Measurements from ENCODE around the gene CDH20.

GRCh38 chr18:61329398-61329797 is 3.8 kb upstream of the CDH20 start:
- TF ChIP-seq, protein P1, sequence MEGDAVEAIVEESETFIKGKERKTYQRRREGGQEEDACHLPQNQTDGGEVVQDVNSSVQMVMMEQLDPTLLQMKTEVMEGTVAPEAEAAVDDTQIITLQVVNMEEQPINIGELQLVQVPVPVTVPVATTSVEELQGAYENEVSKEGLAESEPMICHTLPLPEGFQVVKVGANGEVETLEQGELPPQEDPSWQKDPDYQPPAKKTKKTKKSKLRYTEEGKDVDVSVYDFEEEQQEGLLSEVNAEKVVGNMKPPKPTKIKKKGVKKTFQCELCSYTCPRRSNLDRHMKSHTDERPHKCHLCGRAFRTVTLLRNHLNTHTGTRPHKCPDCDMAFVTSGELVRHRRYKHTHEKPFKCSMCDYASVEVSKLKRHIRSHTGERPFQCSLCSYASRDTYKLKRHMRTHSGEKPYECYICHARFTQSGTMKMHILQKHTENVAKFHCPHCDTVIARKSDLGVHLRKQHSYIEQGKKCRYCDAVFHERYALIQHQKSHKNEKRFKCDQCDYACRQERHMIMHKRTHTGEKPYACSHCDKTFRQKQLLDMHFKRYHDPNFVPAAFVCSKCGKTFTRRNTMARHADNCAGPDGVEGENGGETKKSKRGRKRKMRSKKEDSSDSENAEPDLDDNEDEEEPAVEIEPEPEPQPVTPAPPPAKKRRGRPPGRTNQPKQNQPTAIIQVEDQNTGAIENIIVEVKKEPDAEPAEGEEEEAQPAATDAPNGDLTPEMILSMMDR (IDR thresholded peaks at IDR 0.05) = no peak
- no peak for TF ChIP-seq KDM5A (IDR thresholded peaks at IDR 0.05)
- TF ChIP-seq POLR2A (IDR thresholded peaks at IDR 0.05; ENCODE audit: low read length) = no peak
- TF ChIP-seq, protein P2, sequence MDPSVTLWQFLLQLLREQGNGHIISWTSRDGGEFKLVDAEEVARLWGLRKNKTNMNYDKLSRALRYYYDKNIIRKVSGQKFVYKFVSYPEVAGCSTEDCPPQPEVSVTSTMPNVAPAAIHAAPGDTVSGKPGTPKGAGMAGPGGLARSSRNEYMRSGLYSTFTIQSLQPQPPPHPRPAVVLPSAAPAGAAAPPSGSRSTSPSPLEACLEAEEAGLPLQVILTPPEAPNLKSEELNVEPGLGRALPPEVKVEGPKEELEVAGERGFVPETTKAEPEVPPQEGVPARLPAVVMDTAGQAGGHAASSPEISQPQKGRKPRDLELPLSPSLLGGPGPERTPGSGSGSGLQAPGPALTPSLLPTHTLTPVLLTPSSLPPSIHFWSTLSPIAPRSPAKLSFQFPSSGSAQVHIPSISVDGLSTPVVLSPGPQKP (IDR thresholded peaks at IDR 0.05; ENCODE audit: low read depth, low read length) = no peak
- TF ChIP-seq MYC (IDR thresholded peaks at IDR 0.05; ENCODE audit: borderline replicate concordance, low read length) = no peak
- no peak for TF ChIP-seq CBX2 (IDR thresholded peaks at IDR 0.05; ENCODE audit: borderline replicate concordance, low read depth)
- no peak for TF ChIP-seq NFE2L2 (conservative IDR thresholded peaks at IDR 0.05; ENCODE audit: low read length)
- TF ChIP-seq GATA3 (IDR thresholded peaks at IDR 0.05; ENCODE audit: borderline replicate concordance) = no peak
- TF ChIP-seq RFX5 (IDR thresholded peaks at IDR 0.05) = no peak
- TF ChIP-seq MAZ (IDR thresholded peaks at IDR 0.05; ENCODE audit: borderline replicate concordance, low read depth, low read length) = no peak
- no peak for TF ChIP-seq KDM1A (IDR thresholded peaks at IDR 0.05; ENCODE audit: low read depth)
- no peak for TF ChIP-seq SREBF2 (IDR thresholded peaks at IDR 0.05)
- no peak for TF ChIP-seq RCOR1 (IDR thresholded peaks at IDR 0.05; ENCODE audit: low read depth, low read length)
- TF ChIP-seq JUNB (IDR thresholded peaks at IDR 0.05) = no peak

Data from A549 (cell line).